PC-3 (cell line): ENCODE results near the gene PDIA6. TPM values are rescaled to one million over a fixed set of nuclear protein-coding genes. Genes with fewer than 3 reads are reported as not detected.

Source experiments
- ATAC-seq: fragments of 200-7000 bp; cut with Tn5 transposase; 2 replicates; pipeline ENCODE4 v1.9.1; 2020; ENCODE audit warnings: mild to moderate bottlenecking, moderate library complexity
- BruUV-seq: library from RNA; stranded (reverse); fragments of 400-500 nt; replicated peaks from 2 replicates; lab custom pipeline; 2021; lab: Mats Ljungman, UMichigan
- CTCF ChIA-PET: fragments of 300-600 bp; sonication (Branson Sonifier 250); formaldehyde crosslinking; loops from one replicate; lab custom pipeline; 2022; ENCODE audit warnings: antibody characterized with exemption; lab: Charles Lee
- POLR2A ChIA-PET: fragments of 300-600 bp; sonication (Branson Sonifier 250); formaldehyde crosslinking; loops from one replicate; lab custom pipeline; 2022; ENCODE audit warnings: antibody characterized with exemption; ENCODE audit not compliant: unreplicated experiment; lab: Charles Lee
- DNase-seq: peaks from one replicate; pipeline ENCODE4 v3.0.0-alpha.2; 2015
- H2AFZ ChIP-seq: fragments of 300-600 bp; sonication (generic); 2 replicates; pipeline ENCODE4 v1.6.0; 2016; ENCODE audit warnings: antibody characterized with exemption, low read length
- H3F3A ChIP-seq: fragments of 300-600 bp; sonication (generic); one replicate; pipeline ENCODE4 v1.6.0; 2017; ENCODE audit warnings: antibody characterized with exemption, low read length, control low read depth, mild to moderate bottlenecking; ENCODE audit not compliant: unreplicated experiment
- H3K27ac ChIP-seq: fragments of 300-600 bp; sonication (generic); 2 replicates; pipeline ENCODE4 v1.5.1; 2016; ENCODE audit warnings: mild to moderate bottlenecking, low read length
- H3K27me3 ChIP-seq: fragments of 300-600 bp; sonication (generic); 2 replicates; pipeline ENCODE4 v1.6.1; 2016; ENCODE audit warnings: low read length, mixed read lengths
- H3K36me3 ChIP-seq: fragments of 300-600 bp; sonication (generic); 2 replicates; pipeline ENCODE4 v1.6.1; 2016; ENCODE audit warnings: low read depth, mixed run types, low read length, mixed read lengths
- H3K4me1 ChIP-seq: fragments of 300-600 bp; sonication (generic); 2 replicates; pipeline ENCODE4 v1.5.1; 2016; ENCODE audit warnings: low read length; ENCODE audit not compliant: insufficient read depth
- H3K4me2 ChIP-seq: fragments of 300-600 bp; sonication (generic); 2 replicates; pipeline ENCODE4 v1.6.0; 2016; ENCODE audit warnings: low read length
- H3K4me3 ChIP-seq: fragments of 300-600 bp; sonication (generic); 2 replicates; pipeline ENCODE4 v1.5.1; 2016; ENCODE audit warnings: mild to moderate bottlenecking, low read length, mixed read lengths
- H3K79me2 ChIP-seq: fragments of 300-600 bp; sonication (generic); 2 replicates; pipeline ENCODE4 v1.6.1; 2017; ENCODE audit warnings: low read length, mixed read lengths
- H3K9ac ChIP-seq: fragments of 300-600 bp; sonication (generic); 2 replicates; pipeline ENCODE4 v1.6.0; 2016; ENCODE audit warnings: mild to moderate bottlenecking, low read length
- H3K9me2 ChIP-seq: fragments of 300-600 bp; sonication (generic); replicated peaks from 2 replicates; pipeline ENCODE4 v1.6.1; 2016; ENCODE audit warnings: mixed run types, low read length, mixed read lengths
- H3K9me3 ChIP-seq: fragments of 300-600 bp; sonication (generic); 2 replicates; pipeline ENCODE4 v1.6.1; 2016; ENCODE audit warnings: low read length, mixed read lengths
- H4K20me1 ChIP-seq: fragments of 300-600 bp; sonication (generic); 2 replicates; pipeline ENCODE4 v1.6.1; 2016; ENCODE audit warnings: low read length, mixed read lengths
- CTCF ChIP-seq: fragments of 300-600 bp; sonication (generic); conservative IDR thresholded peaks from 2 replicates; pipeline ENCODE4 v1.5.1; 2017; ENCODE audit warnings: antibody characterized with exemption, low read depth, mild to moderate bottlenecking, low read length
- EZH2 ChIP-seq: fragments of 300-600 bp; sonication (generic); IDR thresholded peaks from one replicate; pipeline ENCODE4 v1.6.1; 2017; ENCODE audit warnings: antibody characterized with exemption, mild to moderate bottlenecking, low read length; ENCODE audit not compliant: unreplicated experiment
- EZH2phosphoT487 ChIP-seq: fragments of 300-600 bp; sonication (generic); IDR thresholded peaks from 2 replicates; pipeline ENCODE4 v1.6.1; 2018; ENCODE audit warnings: mild to moderate bottlenecking, antibody characterized with exemption, low read length, borderline replicate concordance
- intact Hi-C: fragments of 100-400 bp; cut with micrococcal nuclease; formaldehyde crosslinking; loops from 2 replicates; pipeline ENCODE4 v1.9.0; 2023
- total RNA-seq: library from RNA; depleted of rRNA; stranded (reverse); fragments of >200 nt; gene quantifications from 2 replicates; pipeline ENCODE4 v1.2.3, GENCODE V29; 2014

PDIA6 gene
- total RNA-seq, 1 experiment from 2014 or later: 351 TPM

GRCh38 chr2:10765914-10766313 is 46.7 kb downstream of the PDIA6 start:
- no TSS peak for BruUV-seq
- Histone ChIP-seq H3K27ac (no peak overlapping the region), H3F3A (no peaks in the 10 kb centered on the region), H3K9me2 (no peaks in the 10 kb centered on the region), H3K9ac (no peak overlapping the region), H3K27me3 (no peaks in the 10 kb centered on the region), H4K20me1 (no peaks in the 10 kb centered on the region), H3K9me3 (no peaks in the 10 kb centered on the region), H2AFZ (0 out of 2 replicates have a peak overlapping the region, but pooled peaks have one; percentile 50), H3K36me3 (no peaks in the 10 kb centered on the region), H3K4me1 (peaks cover 8% of the 10 kb centered on the region), H3K4me2 (no peak overlapping the region), H3K79me2 (no peaks in the 10 kb centered on the region), H3K4me3 (no peak overlapping the region)
- intact Hi-C loops: no loop called here
- ChIA-PET POLR2A (no interaction called here), CTCF (no interaction called here)
- DNase-seq (no peak), ATAC-seq (no peak)
- TF ChIP-seq EZH2 (no peak), CTCF (no peak), EZH2phosphoT487 (no peak)

GRCh38 chr2:10765461-10765860 is 47.1 kb downstream of the PDIA6 start:
- no peaks in the 10 kb centered on the region for H3K9me3 ChIP-seq
- no peak overlapping the region for H3K4me3 ChIP-seq
- CTCF ChIA-PET: no interaction called here
- H3K27ac ChIP-seq: no peak overlapping the region
- POLR2A ChIA-PET: no interaction called here
- peaks cover 8% of the 10 kb centered on the region for H3K4me1 ChIP-seq
- H2AFZ ChIP-seq: peak overlapping the region; percentile 50; the same call in 1 of the 2 replicates
- no peaks in the 10 kb centered on the region for H3K79me2 ChIP-seq
- no peaks in the 10 kb centered on the region for H3K36me3 ChIP-seq
- H3K4me2 ChIP-seq: no peak overlapping the region
- no peaks in the 10 kb centered on the region for H3F3A ChIP-seq
- H4K20me1 ChIP-seq: no peaks in the 10 kb centered on the region
- no TSS peak for BruUV-seq
- ATAC-seq (peak; percentile 66), DNase-seq (peak; percentile 52)
- H3K9me2 ChIP-seq: no peaks in the 10 kb centered on the region
- no peaks in the 10 kb centered on the region for H3K27me3 ChIP-seq
- H3K9ac ChIP-seq: no peak overlapping the region
- intact Hi-C loops: no loop called here
- TF ChIP-seq EZH2phosphoT487: no peak
- no peak for TF ChIP-seq EZH2
- TF ChIP-seq CTCF: no peak

GRCh38 chr2:10764896-10765295 is 47.7 kb downstream of the PDIA6 start:
- no peak overlapping the region for H3K9ac ChIP-seq
- no peaks in the 10 kb centered on the region for H3K27me3 ChIP-seq
- DNase-seq (no peak), ATAC-seq (no peak)
- H3K79me2 ChIP-seq: no peaks in the 10 kb centered on the region
- H3K9me3 ChIP-seq: no peaks in the 10 kb centered on the region
- H3K4me3 ChIP-seq: no peak overlapping the region
- intact Hi-C loops: no loop called here
- H2AFZ ChIP-seq: peak overlapping the region; percentile 50; the same call in 1 of the 2 replicates
- no peaks in the 10 kb centered on the region for H3F3A ChIP-seq
- H3K4me2 ChIP-seq: no peak overlapping the region
- BruUV-seq: no TSS peak
- ChIA-PET CTCF (no interaction called here), POLR2A (interaction anchor here (0.6 kb wide), 1 partner anchor 48 kb away, joined by 3 read pairs; no protein-coding TSS in a partner anchor)
- TF ChIP-seq EZH2: no peak
- TF ChIP-seq EZH2phosphoT487: no peak
- no peak for TF ChIP-seq CTCF
- H3K36me3 ChIP-seq: no peaks in the 10 kb centered on the region
- peaks cover 8% of the 10 kb centered on the region for H3K4me1 ChIP-seq
- no peaks in the 10 kb centered on the region for H4K20me1 ChIP-seq
- H3K27ac ChIP-seq: no peak overlapping the region
- H3K9me2 ChIP-seq: no peaks in the 10 kb centered on the region
